Panc1 (cell line): ENCODE data around the gene WARS2. TPM values are rescaled to one million over a fixed set of nuclear protein-coding genes. Genes with fewer than 3 reads are reported as not detected.

ENCODE experiments used
- ATAC-seq: fragments of 200-7000 bp; cut with Tn5 transposase; 2 replicates; pipeline ENCODE4 v1.9.1; 2020; ENCODE audit warnings: mild to moderate bottlenecking, moderate library complexity
- BruUV-seq: library from RNA; stranded (reverse); fragments of 400-500 nt; replicated peaks from 2 replicates; lab custom pipeline; 2021; lab: Mats Ljungman, UMichigan
- CTCF ChIA-PET: fragments of 300-600 bp; sonication (Branson Sonifier 250); formaldehyde crosslinking; loops from one replicate; lab custom pipeline; 2022; ENCODE audit warnings: antibody characterized with exemption; lab: Charles Lee
- POLR2A ChIA-PET: fragments of 300-600 bp; sonication (Branson Sonifier 250); formaldehyde crosslinking; loops from one replicate; lab custom pipeline; 2022; ENCODE audit warnings: antibody characterized with exemption; lab: Charles Lee
- DNase-seq: peaks from one replicate; pipeline ENCODE4 v3.0.0-alpha.2; 2010; ENCODE audit warnings: low read depth, low spot score
- H3K27ac ChIP-seq: 2 replicates; pipeline ENCODE4 v1.5.1; 2011; ENCODE audit warnings: mild to moderate bottlenecking, low read length, inconsistent platforms
- H3K27me3 ChIP-seq: fragments of 200-500 bp; sonication (Bioruptor generic); 2 replicates; pipeline ENCODE4 v1.6.0; 2014; ENCODE audit warnings: low read length, inconsistent platforms; ENCODE audit not compliant: control insufficient read depth, insufficient read depth
- H3K36me3 ChIP-seq: fragments of 200-500 bp; sonication (Bioruptor generic); 2 replicates; pipeline ENCODE4 v1.5.1; 2014; ENCODE audit warnings: inconsistent platforms, mild to moderate bottlenecking, low read length, moderate library complexity; ENCODE audit not compliant: control insufficient read depth, insufficient read depth
- H3K4me1 ChIP-seq: 2 replicates; pipeline ENCODE4 v1.5.1; 2011; ENCODE audit warnings: inconsistent platforms, mild to moderate bottlenecking, low read length, moderate library complexity; ENCODE audit not compliant: control insufficient read depth, insufficient read depth
- H3K4me3 ChIP-seq, 2 experiments: 2 replicates each; pipeline ENCODE4 v1.5.1; 2011 to 2012; ENCODE audit warnings: low read depth in 2 of 2, low read length in 2 of 2, mild to moderate bottlenecking in 2 of 2, inconsistent platforms in 1 of 2, moderate library complexity in 1 of 2
- H3K9me3 ChIP-seq: fragments of 200-500 bp; sonication (Bioruptor generic); 2 replicates; pipeline ENCODE4 v1.5.1; 2014; ENCODE audit warnings: low read depth, mild to moderate bottlenecking, inconsistent platforms, low read length, moderate library complexity; ENCODE audit not compliant: control insufficient read depth, insufficient read depth
- CTCF ChIP-seq: fragments of 450-650 bp; IDR thresholded peaks from 2 replicates; pipeline ENCODE4 v1.5.1; 2017; ENCODE audit warnings: mild to moderate bottlenecking
- POLR2AphosphoS5 ChIP-seq: IDR thresholded peaks from 2 replicates; pipeline ENCODE4 v1.6.1; 2012; ENCODE audit warnings: mild to moderate bottlenecking, low read depth, low read length, moderate library complexity
- REST ChIP-seq, 2 experiments: IDR thresholded peaks; 2 replicates each; pipeline ENCODE4 v1.6.1; 2011 to 2012; ENCODE audit warnings: low read depth in 2 of 2, control low read depth in 1 of 2, low read length in 1 of 2, mild to moderate bottlenecking in 1 of 2, moderate library complexity in 1 of 2; ENCODE audit not compliant: insufficient read depth in 1 of 2
- SIN3A ChIP-seq: IDR thresholded peaks from 2 replicates; pipeline ENCODE4 v1.6.1; 2012; ENCODE audit warnings: low read depth, mild to moderate bottlenecking, low read length, moderate library complexity, borderline replicate concordance; ENCODE audit not compliant: insufficient read depth
- TCF7L2 ChIP-seq: IDR thresholded peaks from 2 replicates; pipeline ENCODE4 v1.6.1; 2011; ENCODE audit warnings: mild to moderate bottlenecking, low read depth, low read length, inconsistent platforms
- in situ Hi-C: cut with HindIII; loops from 2 replicates; pipeline ENCODE4 v1.10.0; 2016; ENCODE audit warnings: low sequenced_read_pairs, low pct_unique_long_range_greater_than_20kb
- intact Hi-C: fragments of 100-400 bp; cut with micrococcal nuclease; formaldehyde crosslinking; loops from one replicate; pipeline ENCODE4 v1.10.0; 2022; ENCODE audit not compliant: unreplicated experiment
- total RNA-seq: library from RNA; stranded (reverse); gene quantifications from one replicate; pipeline ENCODE4 v1.2.1, GENCODE V29; 2021; ENCODE audit not compliant: unreplicated experiment

The WARS2 gene
- total RNA-seq, 1 experiment from 2014 or later = 6.6 TPM

GRCh38 chr1:118997225-118997624 lies 143.2 kb downstream of the WARS2 start:
- ChIA-PET CTCF (no interaction called here), POLR2A (no interaction called here)
- Histone ChIP-seq H3K4me1 (no peaks in the 10 kb centered on the region), H3K4me3 (no peak overlapping the region), H3K36me3 (no peaks in the 10 kb centered on the region), H3K9me3 (no peaks in the 10 kb centered on the region), H3K27ac (no peak overlapping the region), H3K27me3 (no peaks in the 10 kb centered on the region)
- in situ Hi-C loops = no loop called here
- no peak for ATAC-seq
- no peak for TF ChIP-seq CTCF
- TF ChIP-seq POLR2AphosphoS5 = no peak
- TF ChIP-seq TCF7L2 = no peak
- TF ChIP-seq REST (IDR thresholded peaks at IDR 0.05; ENCODE audit: insufficient read depth in 1 of 2, low read depth in 2 of 2, low read length in 1 of 2) = no peak
- no peak for TF ChIP-seq SIN3A
- no TSS peak for BruUV-seq
- no peak for DNase-seq
- intact Hi-C loops = no loop called here

- intact Hi-C loops (no loop called here), in situ Hi-C loops (no loop called here)
- BruUV-seq = no TSS peak
- ATAC-seq (no peak), DNase-seq (no peak)
- Histone ChIP-seq H3K9me3 (no peaks in the 10 kb centered on the region), H3K4me3 (no peak overlapping the region), H3K4me1 (no peaks in the 10 kb centered on the region), H3K27me3 (no peaks in the 10 kb centered on the region), H3K36me3 (no peaks in the 10 kb centered on the region), H3K27ac (no peak overlapping the region)
- POLR2A ChIA-PET = no interaction called here
- CTCF ChIA-PET = no interaction called here
- TF ChIP-seq REST (IDR thresholded peaks at IDR 0.05; ENCODE audit: insufficient read depth in 1 of 2, low read depth in 2 of 2, low read length in 1 of 2) = no peak
- TF ChIP-seq TCF7L2 = no peak
- no peak for TF ChIP-seq SIN3A
- TF ChIP-seq POLR2AphosphoS5 = no peak
- no peak for TF ChIP-seq CTCF
Measured at GRCh38 chr1:118995312-118996016, 145.0 kb downstream of the WARS2 start.
